K562 (cell line): ENCODE results near the gene OR8S1. TPM values are rescaled to one million over a fixed set of nuclear protein-coding genes. Genes with fewer than 3 reads are reported as not detected.
"Not testable (repeated sequence)": the region's sequence is repeated elsewhere in the genome, so short reads cannot be mapped to it uniquely, and the experiment has no call there.

Source experiments
- ATAC-seq: fragments of 200-7000 bp; cut with Tn5 transposase; 3 replicates; pipeline ENCODE4 v1.9.1; 2020; ENCODE audit warnings: moderate library complexity
- BruUV-seq: library from RNA; stranded (reverse); fragments of 400-500 nt; replicated peaks from 2 replicates; lab custom pipeline; 2021; lab: Mats Ljungman, UMichigan
- CTCF ChIA-PET: fragments of 300-600 bp; formaldehyde crosslinking; extraction: SDS; loops from one replicate; lab custom pipeline; 2021; ENCODE audit warnings: low intra/inter-chr PET ratio; lab: Yijun Ruan, JAX
- POLR2A ChIA-PET: fragments of 300-600, 350-650 bp; sonication (Branson Sonifier 250); formaldehyde crosslinking; extraction: SDS; loops from one replicate; lab custom pipeline; 2021; ENCODE audit warnings: antibody characterized with exemption, inconsistent platforms; lab: Yijun Ruan, JAX
- DNase-seq, 4 experiments: peaks; one replicate each; pipeline versions ENCODE4 v3.0.0 to v3.0.0-alpha.2; 2011 to 2018; ENCODE audit warnings: low spot score in 3 of 4, mixed read lengths in 3 of 4; ENCODE audit errors: extremely low read depth in 1 of 4
- FAIRE-seq: peaks from 2 replicates; lab custom pipeline; 2011; peaks lifted over from hg19 to GRCh38; lab: Jason Lieb, UNC
- H2AFZ ChIP-seq: 2 replicates; pipeline ENCODE4 v1.6.0; 2011; ENCODE audit warnings: low read depth, low read length, control low read depth, inconsistent platforms
- H3K27ac ChIP-seq: fragments of 200-600 bp; 3 replicates; pipeline ENCODE4 v1.8.0; 2011; ENCODE audit warnings: low read depth, mild to moderate bottlenecking, control low read depth, inconsistent platforms, low read length, moderate library complexity, mixed read lengths; ENCODE audit errors: extremely low read depth
- H3K27me3 ChIP-seq, 2 experiments: fragments of 300-600 bp in 1 of 2; 2 replicates in 1 of 2; 3 replicates in 1 of 2; pipeline versions ENCODE4 v1.6.0 to v1.8.0; 2011; ENCODE audit warnings: inconsistent platforms in 2 of 2, low read length in 2 of 2, mild to moderate bottlenecking in 1 of 2, mixed read lengths in 1 of 2, moderate library complexity in 1 of 2; ENCODE audit not compliant: control insufficient read depth in 2 of 2, insufficient read depth in 2 of 2
- H3K36me3 ChIP-seq: fragments of 300-600 bp; 3 replicates; pipeline ENCODE4 v1.8.0; 2011; ENCODE audit warnings: mild to moderate bottlenecking, low read length, inconsistent platforms; ENCODE audit not compliant: control insufficient read depth, insufficient read depth
- H3K4me1 ChIP-seq, 2 experiments: fragments of 200-600 bp in 1 of 2; replicated peaks in 1 of 2; 2 replicates in 1 of 2; 3 replicates in 1 of 2; pipeline versions ENCODE4 v1.5.1 to v1.8.0; 2011; ENCODE audit warnings: inconsistent platforms in 2 of 2, low read length in 2 of 2, mild to moderate bottlenecking in 1 of 2, mixed read lengths in 1 of 2, moderate library complexity in 1 of 2; ENCODE audit not compliant: control insufficient read depth in 2 of 2, insufficient read depth in 2 of 2
- H3K4me2 ChIP-seq: 2 replicates; pipeline ENCODE4 v1.6.1; 2011; ENCODE audit warnings: low read length, control low read depth, inconsistent platforms, mixed read lengths; ENCODE audit not compliant: insufficient read depth
- H3K4me3 ChIP-seq: fragments of 200-600 bp; sonication (generic), shearing (Covaris generic); 2 replicates; pipeline ENCODE4 v1.5.1; 2016; ENCODE audit warnings: control low read depth, inconsistent platforms
- H3K79me2 ChIP-seq: fragments of 200-600 bp; 3 replicates; pipeline ENCODE4 v1.8.0; 2011; ENCODE audit warnings: low read length, inconsistent platforms; ENCODE audit not compliant: control insufficient read depth, insufficient read depth
- H3K9ac ChIP-seq, 2 experiments: 2 replicates each; pipeline versions ENCODE4 v1.6.0 to v1.6.1; 2011; ENCODE audit warnings: low read depth in 2 of 2, low read length in 2 of 2, control low read depth in 1 of 2, inconsistent platforms in 1 of 2, mild to moderate bottlenecking in 1 of 2, mixed read lengths in 1 of 2; ENCODE audit not compliant: insufficient read depth in 1 of 2
- H3K9me1 ChIP-seq: one replicate; pipeline ENCODE4 v1.6.0; 2011; ENCODE audit warnings: inconsistent platforms, mild to moderate bottlenecking, low read length, moderate library complexity; ENCODE audit not compliant: control insufficient read depth, insufficient read depth
- H3K9me3 ChIP-seq: replicated peaks from 2 replicates; pipeline ENCODE4 v1.5.1; 2011; ENCODE audit warnings: low read depth, low read length, inconsistent platforms; ENCODE audit not compliant: control insufficient read depth, insufficient read depth
- H4K20me1 ChIP-seq: replicated peaks from 2 replicates; pipeline ENCODE4 v1.6.1; 2011; ENCODE audit warnings: low read length, inconsistent platforms, mixed read lengths; ENCODE audit not compliant: control insufficient read depth, insufficient read depth
- CTBP1 ChIP-seq: fragments of 450-650 bp; IDR thresholded peaks from 2 replicates; pipeline ENCODE4 v1.6.1; 2016; ENCODE audit warnings: borderline replicate concordance
- FOXA3 ChIP-seq, 2 experiments: fragments of 450-650 bp in 1 of 2; sonication (generic) in 1 of 2; formaldehyde crosslinking; IDR thresholded peaks in 1 of 2; conservative IDR thresholded peaks in 1 of 2; 2 replicates each; pipeline versions ENCODE4 v1.4.0 to v1.8.0; 2020 to 2022; ENCODE audit warnings: mild to moderate bottlenecking in 2 of 2, missing genetic modification reagents in 1 of 2
- FOXK2 ChIP-seq, 2 experiments: fragments of 450-650 bp; IDR thresholded peaks in 1 of 2; conservative IDR thresholded peaks in 1 of 2; 2 replicates each; pipeline ENCODE4 v1.6.1; 2016; ENCODE audit warnings: low read depth in 2 of 2, mild to moderate bottlenecking in 1 of 2
- MAZ ChIP-seq, 2 experiments: fragments of 450-650 bp in 1 of 2; sonication (generic) in 1 of 2; formaldehyde crosslinking; IDR thresholded peaks in 1 of 2; conservative IDR thresholded peaks in 1 of 2; 2 replicates each; pipeline versions ENCODE4 v1.4.0 to v1.5.0; 2020; ENCODE audit warnings: mild to moderate bottlenecking in 1 of 2, missing genetic modification reagents in 1 of 2
- MEIS2 ChIP-seq: fragments of 450-650 bp; IDR thresholded peaks from 2 replicates; pipeline ENCODE4 v1.6.1; 2014; ENCODE audit warnings: mild to moderate bottlenecking; ENCODE audit not compliant: partially characterized antibody
- PKNOX1 ChIP-seq: fragments of 450-650 bp; IDR thresholded peaks from 2 replicates; pipeline ENCODE4 v1.6.1; 2016
- VEZF1 ChIP-seq: fragments of 200-800 bp; sonication (Bioruptor generic); IDR thresholded peaks from 2 replicates; pipeline ENCODE4 v1.6.1; 2017; ENCODE audit warnings: missing genetic modification characterization, missing compliant biosample characterization
- WGBS: fragments of 100-300 bp; shearing (Covaris generic); methylation state at CpG from one replicate; pipeline ENCODE4 v1.1.6; 2016; ENCODE audit warnings: low coverage, mixed read lengths; ENCODE audit not compliant: insufficient coverage; ENCODE audit errors: missing lambda C conversion rate; 5-methylcytosine and 5-hydroxymethylcytosine counted together
- in situ Hi-C: fragments of 300-500 bp; cut with MboI; formaldehyde crosslinking; loops from 4 replicates; pipeline ENCODE4 v1.15.0; 2018; ENCODE audit warnings: inconsistent platforms, mixed read lengths
- intact Hi-C: fragments of 100-400 bp; cut with micrococcal nuclease; formaldehyde crosslinking; loops from 2 replicates; pipeline ENCODE4 v1.14.2; 2022
- polyA plus RNA-seq, 8 experiments: library from polyadenylated mRNA; depleted of rRNA in 4 of 8; stranded (reverse) in 5 of 8; unstranded in 3 of 8; fragments of >200 nt; fragmentation: Nextera tagmentation in 2 of 8; fragmentation: Illumina TruSeq in 1 of 8; extraction: Ambion mirVana in 2 of 8; extraction: Trizol in 1 of 8; gene quantifications; 2 replicates each; pipeline versions ENCODE4 v1.2.1 to v1.2.3, GENCODE V29; 2011 to 2014; ENCODE audit warnings: inconsistent platforms in 1 of 8, missing spikeins in 1 of 8
- total RNA-seq, 7 experiments: library from RNA; depleted of rRNA in 6 of 7; stranded (reverse); fragments of >200 nt in 6 of 7; fragmentation: Illumina TruSeq in 2 of 7; extraction: Trizol in 2 of 7; gene quantifications; 2 replicates each; pipeline versions ENCODE4 v1.2.1 to v1.2.3, GENCODE V29; 2011 to 2021; ENCODE audit warnings: low replicate concordance in 1 of 7

Gene OR8S1
- total and polyA plus RNA-seq, 9 of the 15 experiments (the other 6 are each of a cell fraction or from before 2014, with no cell fraction given) = not detected

- TF ChIP-seq FOXK2 (conservative IDR thresholded peaks at IDR 0.05 in 1 of 2, IDR thresholded peaks at IDR 0.05 in 1 of 2; ENCODE audit: low read depth in 2 of 2) (peak; percentile 71 to 75), VEZF1 (CRISPR knock-in tag) (peak; percentile 28; the same call in 1 of the 2 replicates), MEIS2 (peak; percentile 25), MAZ (CRISPR knock-in tag; conservative IDR thresholded peaks at IDR 0.05 in 1 of 2, IDR thresholded peaks at IDR 0.05 in 1 of 2) (peak; percentile 41 to 61; a peak in 3 of 4 replicates), PKNOX1 (peak; percentile 84), FOXA3 (CRISPR knock-in tag; conservative IDR thresholded peaks at IDR 0.05 in 1 of 2, IDR thresholded peaks at IDR 0.05 in 1 of 2) (peak; percentile 68 to 83), CTBP1 (peak; percentile 35; the same call in 1 of the 2 replicates)
- Histone ChIP-seq H3K4me1 (peaks cover 3 to 19% of the 10 kb centered on the region in 2 experiments; a peak in 4 of 5 replicates), H3K4me2 (peak overlapping the region; percentile 78), H2AFZ (peak overlapping the region; percentile 81), H3K4me3 (0 out of 2 replicates have a peak overlapping the region, but pooled peaks have one; percentile 21)
- H3K27me3 ChIP-seq, H4K20me1 ChIP-seq, H3K9me3 ChIP-seq, H3K36me3 ChIP-seq, CTCF ChIA-PET, H3K9ac ChIP-seq, H3K79me2 ChIP-seq, H3K27ac ChIP-seq, FAIRE-seq, in situ Hi-C loops, H3K9me1 ChIP-seq, BruUV-seq, intact Hi-C loops: not testable (repeated sequence)
- WGBS = 3% methylated on average over 11 of the region's 11 CpGs
- DNase-seq (peak in 1 of 4 experiments; percentile 65), ATAC-seq (peak; percentile 78)
- POLR2A ChIA-PET = interaction anchor here (0.5 to 1.2 kb wide), 4 partner anchors 38 to 848 kb away, joined by 3 to 4 read pairs (median 3); partner anchors contain the start of gene RPAP3
Observed at GRCh38 chr12:48553666-48554343, 28.4 kb downstream of the OR8S1 start.
